Stomach (tissue), 9 donors: Measurements from ENCODE around the gene FAF2. TPM values are rescaled to one million over a fixed set of nuclear protein-coding genes. Genes with fewer than 3 reads are reported as not detected.
A peak's percentile ranks its signal among the peaks of the same experiment; 100 is the strongest.

Experiments
- DNase-seq, 2 donors: peaks; one replicate each; pipeline versions ENCODE4 v3.0.0 to v3.0.0-alpha.2; 2013 to 2019
- H3K27ac ChIP-seq, 5 donors: fragments of 200-600 bp in 4 of 5; sonication (generic) in 4 of 5; one replicate each; pipeline ENCODE4 v1.5.1; 2013 to 2019; ENCODE audit warnings: mild to moderate bottlenecking in 1 of 5, moderate library complexity in 1 of 5
- H3K27me3 ChIP-seq, 3 donors: fragments of 200-600 bp; sonication (generic); one replicate each; pipeline ENCODE4 v1.5.1; 2017 to 2019; ENCODE audit warnings: mixed run types in 1 of 3
- H3K36me3 ChIP-seq, 4 donors: fragments of 200-600 bp; sonication (generic); 1 replicate in 3 of 4; 2 replicates in 1 of 4; pipeline ENCODE4 v1.5.1; 2016 to 2019
- H3K4me1 ChIP-seq, 4 donors: fragments of 200-600 bp; sonication (generic); one replicate each; pipeline ENCODE4 v1.5.1; 2016 to 2019
- H3K4me3 ChIP-seq, 4 donors: fragments of 200-600 bp; sonication (generic) in 3 of 4; one replicate each; pipeline ENCODE4 v1.5.1; 2016 to 2019; ENCODE audit warnings: mild to moderate bottlenecking in 1 of 4
- H3K9me3 ChIP-seq, 4 donors: fragments of 200-600 bp; sonication (generic); one replicate each; pipeline ENCODE4 v1.5.1; 2016 to 2019
- CTCF ChIP-seq, 7 experiments: fragments of 450-650 bp in 4 of 7; fragments of 200-600 bp in 3 of 7; sonication (generic) in 3 of 7; IDR thresholded peaks; one replicate each; pipeline ENCODE4 v1.5.1; 2016 to 2019; ENCODE audit warnings: antibody characterized with exemption in 7 of 7, control low read depth in 2 of 7, mild to moderate bottlenecking in 1 of 7
- EP300 ChIP-seq: sonication (generic); formaldehyde crosslinking; IDR thresholded peaks from one replicate; pipeline ENCODE4 v1.6.1; 2017; ENCODE audit warnings: antibody characterized with exemption
- POLR2A ChIP-seq, 4 donors: fragments of 450-650 bp; IDR thresholded peaks; one replicate each; pipeline ENCODE4 v1.6.1; 2016; ENCODE audit warnings: antibody characterized with exemption in 4 of 4, control low read depth in 2 of 4, mild to moderate bottlenecking in 1 of 4, moderate library complexity in 1 of 4
- POLR2AphosphoS5 ChIP-seq, 3 donors: sonication (generic); formaldehyde crosslinking; IDR thresholded peaks; one replicate each; pipeline ENCODE4 v1.6.1; 2016; ENCODE audit warnings: antibody characterized with exemption in 3 of 3
- WGBS, 5 donors: extraction: QIAGEN DNeasy Blood & Tissue Kit in 3 of 5; methylation state at CpG; one replicate each; pipeline versions ENCODE4 v1.1.5 to v1.1.7; 2013 to 2018; 5-methylcytosine and 5-hydroxymethylcytosine counted together
- intact Hi-C: fragments of 100-400 bp; cut with DNase I; formaldehyde crosslinking; loops from one replicate; pipeline ENCODE4 v1.15.1; 2023; ENCODE audit warnings: low total_unique reads
- polyA plus RNA-seq, 3 donors: library from polyadenylated mRNA; stranded (reverse); fragments of 200-250 nt; gene quantifications; one replicate each; pipeline ENCODE4 v1.2.3, GENCODE V29; 2013
- total RNA-seq, 5 donors: library from RNA; depleted of rRNA; stranded (reverse); fragments of >200 nt; gene quantifications; one replicate each; pipeline versions ENCODE4 v1.1.0 to v1.2.3, GENCODE V29; 2014 to 2016
- donor health status: healthy with polysubstance abuse.
- donor health status: Bipolar disorder and iron deficiency.
- donor health status: healthy.

Gene FAF2
- total and polyA plus RNA-seq, 8 donors: 5.7 to 57.2 (median 22.6) TPM

GRCh38 chr5:176401281-176402205 lies 46.6 kb upstream of the FAF2 start:
- no peaks in the 10 kb centered on the region for H3K27me3 ChIP-seq
- intact Hi-C loops: no loop called here
- no peaks in the 10 kb centered on the region for H3K9me3 ChIP-seq
- 86 to 89% (median 88%) methylated on average over 22 of the region's 22 CpGs for WGBS, 5 donors
- H3K27ac ChIP-seq: peak overlapping the region in 2 of 5 donors; percentile 29 to 73
- H3K4me3 ChIP-seq: no peak overlapping the region
- H3K4me1 ChIP-seq: peaks cover 0 to 58% (median 27%) of the 10 kb centered on the region in 4 donors
- DNase-seq: no peak
- TF ChIP-seq EP300 (no peak), CTCF (IDR thresholded peaks at IDR 0.05) (no peak), POLR2AphosphoS5 (IDR thresholded peaks at IDR 0.05) (no peak), POLR2A (IDR thresholded peaks at IDR 0.05) (no peak)
- H3K36me3 ChIP-seq: peaks cover 21 to 73% (median 53%) of the 10 kb centered on the region in 4 donors

GRCh38 chr5:176405656-176406435 lies 42.3 kb upstream of the FAF2 start:
- Histone ChIP-seq H3K27ac (peak overlapping the region in 1 of 5 donors; percentile 73), H3K4me1 (peaks cover 0 to 74% (median 22%) of the 10 kb centered on the region in 4 donors), H3K27me3 (no peaks in the 10 kb centered on the region), H3K4me3 (no peak overlapping the region), H3K9me3 (no peaks in the 10 kb centered on the region), H3K36me3 (peaks cover 11 to 81% (median 70%) of the 10 kb centered on the region in 4 donors)
- WGBS, 5 donors: 79 to 90% (median 80%) methylated on average over 18 to 20 of the region's 20 CpGs
- intact Hi-C loops: no loop called here
- peak in 1 of 2 donors; percentile 49 for DNase-seq
- TF ChIP-seq CTCF (IDR thresholded peaks at IDR 0.05) (no peak), POLR2AphosphoS5 (IDR thresholded peaks at IDR 0.05) (no peak), POLR2A (IDR thresholded peaks at IDR 0.05) (no peak), EP300 (no peak)

- Histone ChIP-seq H3K9me3 (no peaks in the 10 kb centered on the region), H3K27me3 (no peaks in the 10 kb centered on the region), H3K4me3 (no peak overlapping the region), H3K36me3 (peaks cover 11 to 81% (median 66%) of the 10 kb centered on the region in 4 donors), H3K4me1 (peaks cover 3 to 74% (median 21%) of the 10 kb centered on the region in 4 donors), H3K27ac (no peak overlapping the region)
- 72 to 91% (median 88%) methylated on average over 9 of the region's 9 CpGs for WGBS, 5 donors
- DNase-seq: no peak
- TF ChIP-seq POLR2AphosphoS5 (IDR thresholded peaks at IDR 0.05) (no peak), EP300 (no peak), POLR2A (IDR thresholded peaks at IDR 0.05) (no peak), CTCF (IDR thresholded peaks at IDR 0.05) (no peak)
- intact Hi-C loops: no loop called here
Observed at GRCh38 chr5:176406436-176407052, 41.6 kb upstream of the FAF2 start.
